K562 (cell line): Measurements from ENCODE around the gene KLHL18. TPM values are rescaled to one million over a fixed set of nuclear protein-coding genes. Genes with fewer than 3 reads are reported as not detected.
A peak's percentile ranks its signal among the peaks of the same experiment; 100 is the strongest.
"Not testable (repeated sequence)": the region's sequence is repeated elsewhere in the genome, so short reads cannot be mapped to it uniquely, and the experiment has no call there.

Experiments used
- ATAC-seq: fragments of 200-7000 bp; cut with Tn5 transposase; 3 replicates; pipeline ENCODE4 v1.9.1; 2020; ENCODE audit warnings: moderate library complexity
- BruUV-seq: library from RNA; stranded (reverse); fragments of 400-500 nt; replicated peaks from 2 replicates; lab custom pipeline; 2021; lab: Mats Ljungman, UMichigan
- CTCF ChIA-PET: fragments of 300-600 bp; formaldehyde crosslinking; extraction: SDS; loops from one replicate; lab custom pipeline; 2021; ENCODE audit warnings: low intra/inter-chr PET ratio; lab: Yijun Ruan, JAX
- POLR2A ChIA-PET: fragments of 300-600, 350-650 bp; sonication (Branson Sonifier 250); formaldehyde crosslinking; extraction: SDS; loops from one replicate; lab custom pipeline; 2021; ENCODE audit warnings: antibody characterized with exemption, inconsistent platforms; lab: Yijun Ruan, JAX
- DNase-seq, 4 experiments: peaks; one replicate each; pipeline versions ENCODE4 v3.0.0 to v3.0.0-alpha.2; 2011 to 2018; ENCODE audit warnings: low spot score in 3 of 4, mixed read lengths in 3 of 4; ENCODE audit errors: extremely low read depth in 1 of 4
- FAIRE-seq: peaks from 2 replicates; lab custom pipeline; 2011; peaks lifted over from hg19 to GRCh38; lab: Jason Lieb, UNC
- H2AFZ ChIP-seq: 2 replicates; pipeline ENCODE4 v1.6.0; 2011; ENCODE audit warnings: low read depth, low read length, control low read depth, inconsistent platforms
- H3K27ac ChIP-seq: fragments of 200-600 bp; 3 replicates; pipeline ENCODE4 v1.8.0; 2011; ENCODE audit warnings: low read depth, mild to moderate bottlenecking, control low read depth, inconsistent platforms, low read length, moderate library complexity, mixed read lengths; ENCODE audit errors: extremely low read depth
- H3K27me3 ChIP-seq, 2 experiments: fragments of 300-600 bp in 1 of 2; 2 replicates in 1 of 2; 3 replicates in 1 of 2; pipeline versions ENCODE4 v1.6.0 to v1.8.0; 2011; ENCODE audit warnings: inconsistent platforms in 2 of 2, low read length in 2 of 2, mild to moderate bottlenecking in 1 of 2, mixed read lengths in 1 of 2, moderate library complexity in 1 of 2; ENCODE audit not compliant: control insufficient read depth in 2 of 2, insufficient read depth in 2 of 2
- H3K36me3 ChIP-seq: fragments of 300-600 bp; 3 replicates; pipeline ENCODE4 v1.8.0; 2011; ENCODE audit warnings: mild to moderate bottlenecking, low read length, inconsistent platforms; ENCODE audit not compliant: control insufficient read depth, insufficient read depth
- H3K4me1 ChIP-seq, 2 experiments: fragments of 200-600 bp in 1 of 2; replicated peaks in 1 of 2; 2 replicates in 1 of 2; 3 replicates in 1 of 2; pipeline versions ENCODE4 v1.5.1 to v1.8.0; 2011; ENCODE audit warnings: inconsistent platforms in 2 of 2, low read length in 2 of 2, mild to moderate bottlenecking in 1 of 2, mixed read lengths in 1 of 2, moderate library complexity in 1 of 2; ENCODE audit not compliant: control insufficient read depth in 2 of 2, insufficient read depth in 2 of 2
- H3K4me2 ChIP-seq: 2 replicates; pipeline ENCODE4 v1.6.1; 2011; ENCODE audit warnings: low read length, control low read depth, inconsistent platforms, mixed read lengths; ENCODE audit not compliant: insufficient read depth
- H3K4me3 ChIP-seq: fragments of 200-600 bp; sonication (generic), shearing (Covaris generic); 2 replicates; pipeline ENCODE4 v1.5.1; 2016; ENCODE audit warnings: control low read depth, inconsistent platforms
- H3K79me2 ChIP-seq: fragments of 200-600 bp; 3 replicates; pipeline ENCODE4 v1.8.0; 2011; ENCODE audit warnings: low read length, inconsistent platforms; ENCODE audit not compliant: control insufficient read depth, insufficient read depth
- H3K9ac ChIP-seq, 2 experiments: 2 replicates each; pipeline versions ENCODE4 v1.6.0 to v1.6.1; 2011; ENCODE audit warnings: low read depth in 2 of 2, low read length in 2 of 2, control low read depth in 1 of 2, inconsistent platforms in 1 of 2, mild to moderate bottlenecking in 1 of 2, mixed read lengths in 1 of 2; ENCODE audit not compliant: insufficient read depth in 1 of 2
- H3K9me1 ChIP-seq: one replicate; pipeline ENCODE4 v1.6.0; 2011; ENCODE audit warnings: inconsistent platforms, mild to moderate bottlenecking, low read length, moderate library complexity; ENCODE audit not compliant: control insufficient read depth, insufficient read depth
- H3K9me3 ChIP-seq: replicated peaks from 2 replicates; pipeline ENCODE4 v1.5.1; 2011; ENCODE audit warnings: low read depth, low read length, inconsistent platforms; ENCODE audit not compliant: control insufficient read depth, insufficient read depth
- H4K20me1 ChIP-seq: replicated peaks from 2 replicates; pipeline ENCODE4 v1.6.1; 2011; ENCODE audit warnings: low read length, inconsistent platforms, mixed read lengths; ENCODE audit not compliant: control insufficient read depth, insufficient read depth
- CHCHD3 ChIP-seq: fragments of 250-450 bp; sonication (Bioruptor Pico); IDR thresholded peaks from 2 replicates; pipeline ENCODE4 v2.1.2; 2022; ENCODE audit warnings: mild to moderate bottlenecking
- CHD4 ChIP-seq: fragments of 200-600 bp; sonication (generic); IDR thresholded peaks from 3 replicates; pipeline ENCODE4 v1.6.1; 2012; ENCODE audit warnings: low read depth, mild to moderate bottlenecking, mixed read lengths, low read length, inconsistent platforms; ENCODE audit not compliant: insufficient read depth, insufficient replicate concordance, poor library complexity, severe bottlenecking
- RBM22 ChIP-seq: fragments of 200-400 bp; formaldehyde crosslinking; IDR thresholded peaks from 2 replicates; pipeline ENCODE4 v1.6.1; 2018; ENCODE audit warnings: low read length, low read depth; ENCODE audit not compliant: poor library complexity, severe bottlenecking
- WGBS: fragments of 100-300 bp; shearing (Covaris generic); methylation state at CpG from one replicate; pipeline ENCODE4 v1.1.6; 2016; ENCODE audit warnings: low coverage, mixed read lengths; ENCODE audit not compliant: insufficient coverage; ENCODE audit errors: missing lambda C conversion rate; 5-methylcytosine and 5-hydroxymethylcytosine counted together
- in situ Hi-C: fragments of 300-500 bp; cut with MboI; formaldehyde crosslinking; loops from 4 replicates; pipeline ENCODE4 v1.15.0; 2018; ENCODE audit warnings: inconsistent platforms, mixed read lengths
- intact Hi-C: fragments of 100-400 bp; cut with micrococcal nuclease; formaldehyde crosslinking; loops from 2 replicates; pipeline ENCODE4 v1.14.2; 2022
- polyA plus RNA-seq, 8 experiments: library from polyadenylated mRNA; depleted of rRNA in 4 of 8; stranded (reverse) in 5 of 8; unstranded in 3 of 8; fragments of >200 nt; fragmentation: Nextera tagmentation in 2 of 8; fragmentation: Illumina TruSeq in 1 of 8; extraction: Ambion mirVana in 2 of 8; extraction: Trizol in 1 of 8; gene quantifications; 2 replicates each; pipeline versions ENCODE4 v1.2.1 to v1.2.3, GENCODE V29; 2011 to 2014; ENCODE audit warnings: inconsistent platforms in 1 of 8, missing spikeins in 1 of 8
- total RNA-seq, 7 experiments: library from RNA; depleted of rRNA in 6 of 7; stranded (reverse); fragments of >200 nt in 6 of 7; fragmentation: Illumina TruSeq in 2 of 7; extraction: Trizol in 2 of 7; gene quantifications; 2 replicates each; pipeline versions ENCODE4 v1.2.1 to v1.2.3, GENCODE V29; 2011 to 2021; ENCODE audit warnings: low replicate concordance in 1 of 7
- TF ChIP-seq, protein P1 (sequence below): sonication (generic); formaldehyde crosslinking; IDR thresholded peaks from 2 replicates; pipeline ENCODE4 v1.8.1; 2023; ENCODE audit warnings: mild to moderate bottlenecking, missing genetic modification reagents

The KLHL18 gene
- total and polyA plus RNA-seq, 9 of the 15 experiments (the other 6 are each of a cell fraction or from before 2014, with no cell fraction given): 26.7 to 97.5 (median 48.7) TPM

GRCh38 chr3:47309231-47309630, 26.5 kb downstream of the KLHL18 start:
- H3K79me2 ChIP-seq: peaks cover 76% of the 10 kb centered on the region
- CTCF ChIA-PET, intact Hi-C loops, H2AFZ ChIP-seq, in situ Hi-C loops, H3K9me3 ChIP-seq, FAIRE-seq, H3K4me2 ChIP-seq, H3K9me1 ChIP-seq, DNase-seq, H3K4me3 ChIP-seq, H4K20me1 ChIP-seq, ATAC-seq, H3K9ac ChIP-seq, H3K27ac ChIP-seq, BruUV-seq, H3K27me3 ChIP-seq: not testable (repeated sequence)
- peaks cover 26 to 27% of the 10 kb centered on the region in 2 experiments for H3K4me1 ChIP-seq
- H3K36me3 ChIP-seq: peaks cover 21% of the 10 kb centered on the region
- POLR2A ChIA-PET: interaction anchor here (2.0 kb wide), 1 partner anchor 12 kb away, joined by 5 read pairs; no protein-coding TSS in a partner anchor
- WGBS: 100% methylated on average over 12 of the region's 28 CpGs
- TF ChIP-seq, protein P1, sequence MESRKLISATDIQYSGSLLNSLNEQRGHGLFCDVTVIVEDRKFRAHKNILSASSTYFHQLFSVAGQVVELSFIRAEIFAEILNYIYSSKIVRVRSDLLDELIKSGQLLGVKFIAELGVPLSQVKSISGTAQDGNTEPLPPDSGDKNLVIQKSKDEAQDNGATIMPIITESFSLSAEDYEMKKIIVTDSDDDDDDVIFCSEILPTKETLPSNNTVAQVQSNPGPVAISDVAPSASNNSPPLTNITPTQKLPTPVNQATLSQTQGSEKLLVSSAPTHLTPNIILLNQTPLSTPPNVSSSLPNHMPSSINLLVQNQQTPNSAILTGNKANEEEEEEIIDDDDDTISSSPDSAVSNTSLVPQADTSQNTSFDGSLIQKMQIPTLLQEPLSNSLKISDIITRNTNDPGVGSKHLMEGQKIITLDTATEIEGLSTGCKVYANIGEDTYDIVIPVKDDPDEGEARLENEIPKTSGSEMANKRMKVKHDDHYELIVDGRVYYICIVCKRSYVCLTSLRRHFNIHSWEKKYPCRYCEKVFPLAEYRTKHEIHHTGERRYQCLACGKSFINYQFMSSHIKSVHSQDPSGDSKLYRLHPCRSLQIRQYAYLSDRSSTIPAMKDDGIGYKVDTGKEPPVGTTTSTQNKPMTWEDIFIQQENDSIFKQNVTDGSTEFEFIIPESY: 0 out of 2 replicates have a peak, but pooled peaks have one; percentile 23

GRCh38 chr3:47310391-47310790, 27.6 kb downstream of the KLHL18 start:
- Histone ChIP-seq H2AFZ (no peak overlapping the region), H3K27ac (peak overlapping the region; percentile 46; the same call in 2 of the 3 replicates), H3K4me1 (peaks cover 31 to 37% of the 10 kb centered on the region in 2 experiments), H3K9ac (peak overlapping the region; percentile 42 to 72; a peak in 3 of 4 replicates), H3K36me3 (peaks cover 17% of the 10 kb centered on the region), H4K20me1 (no peaks in the 10 kb centered on the region), H3K4me2 (peak overlapping the region; percentile 65), H3K79me2 (peaks cover 72% of the 10 kb centered on the region), H3K4me3 (no peak overlapping the region), H3K9me1 (no peaks in the 10 kb centered on the region), H3K27me3 (no peaks in the 10 kb centered on the region; a peak in 1 of 5 replicates), H3K9me3 (no peaks in the 10 kb centered on the region)
- DNase-seq (peak in 1 of 4 experiments; percentile 58), ATAC-seq (peak; percentile 61), FAIRE-seq (peak; percentile 11)
- intact Hi-C loops: no loop called here
- POLR2A ChIA-PET: interaction anchor here (0.6 to 2.1 kb wide), 6 partner anchors 8 to 28 kb away, joined by 3 to 7 read pairs (median 4); partner anchors contain the start of gene KIF9
- in situ Hi-C loops: no loop called here
- WGBS: 7% methylated on average over 4 of the region's 4 CpGs
- no TSS peak for BruUV-seq
- CTCF ChIA-PET: no interaction called here
- TF ChIP-seq CHCHD3 (CRISPR knock-in tag) (no peak), CHD4 (no peak), RBM22 (no peak)
